ENCODE measurements around the gene P4HA3. TPM values are rescaled to one million over a fixed set of nuclear protein-coding genes. Genes with fewer than 3 reads are reported as not detected.

P4HA3 gene
- total and polyA plus RNA-seq, 2 experiments from 2014 or later, result 0.27 TPM; not detected in 1

- Histone ChIP-seq H3K27ac (no peak overlapping the region), H3K36me3 (no peaks in the 10 kb centered on the region), H3K4me3 (no peak overlapping the region), H3K9me3 (ENCODE audit: low read depth) (no peaks in the 10 kb centered on the region), H3K4me1 (ENCODE audit: low read depth) (peaks cover 3% of the 10 kb centered on the region), H3K27me3 (no peaks in the 10 kb centered on the region)
- DNase-seq (ENCODE audit: low read depth in 1 of 2, low spot score in 1 of 2), result peak in 1 of 2 donors; percentile 33
- TF ChIP-seq CTCF (IDR thresholded peaks at IDR 0.05; ENCODE audit: low read depth, low read length), result no peak
Observed at GRCh38 chr11:74330075-74330858, 18.8 kb upstream of the P4HA3 start.

GRCh38 chr11:74327076-74327475 lies 15.6 kb upstream of the P4HA3 start:
- DNase-seq (ENCODE audit: low read depth in 1 of 2, low spot score in 1 of 2), result no peak
- Histone ChIP-seq H3K9me3 (ENCODE audit: low read depth) (no peaks in the 10 kb centered on the region), H3K27ac (no peak overlapping the region), H3K4me1 (ENCODE audit: low read depth) (peaks cover 3% of the 10 kb centered on the region), H3K4me3 (no peak overlapping the region), H3K36me3 (no peaks in the 10 kb centered on the region), H3K27me3 (no peaks in the 10 kb centered on the region)
- no peak for TF ChIP-seq CTCF (IDR thresholded peaks at IDR 0.05; ENCODE audit: low read depth, low read length)

- peaks cover 3% of the 10 kb centered on the region for H3K4me1 ChIP-seq (ENCODE audit: low read depth)
Observed at GRCh38 chr11:74326665-74327064, 15.2 kb upstream of the P4HA3 start.

GRCh38 chr11:74325649-74326645 lies 14.5 kb upstream of the P4HA3 start:
- TF ChIP-seq CTCF (IDR thresholded peaks at IDR 0.05; ENCODE audit: low read depth, low read length), result no peak
- no peak overlapping the region for H3K27ac ChIP-seq

More at GRCh38 chr11:74326665-74327064, 15.2 kb upstream of the P4HA3 start:
- no peaks in the 10 kb centered on the region for H3K9me3 ChIP-seq (ENCODE audit: low read depth)
- no peak overlapping the region for H3K27ac ChIP-seq
- H3K36me3 ChIP-seq, result no peaks in the 10 kb centered on the region
- no peak for DNase-seq (ENCODE audit: low read depth in 1 of 2, low spot score in 1 of 2)
- H3K27me3 ChIP-seq, result no peaks in the 10 kb centered on the region
- no peak overlapping the region for H3K4me3 ChIP-seq
- TF ChIP-seq CTCF (IDR thresholded peaks at IDR 0.05; ENCODE audit: low read depth, low read length), result no peak

GRCh38 chr11:74322667-74323066 lies 11.2 kb upstream of the P4HA3 start:
- H3K4me3 ChIP-seq, result no peak overlapping the region

More at GRCh38 chr11:74325649-74326645, 14.5 kb upstream of the P4HA3 start:
- Histone ChIP-seq H3K9me3 (ENCODE audit: low read depth) (no peaks in the 10 kb centered on the region), H3K4me3 (no peak overlapping the region), H3K36me3 (no peaks in the 10 kb centered on the region), H3K4me1 (ENCODE audit: low read depth) (peaks cover 3% of the 10 kb centered on the region), H3K27me3 (no peaks in the 10 kb centered on the region)
- peak in 1 of 2 donors; percentile 96 for DNase-seq (ENCODE audit: low read depth in 1 of 2, low spot score in 1 of 2)

More at GRCh38 chr11:74322667-74323066, 11.2 kb upstream of the P4HA3 start:
- peaks cover 3% of the 10 kb centered on the region for H3K4me1 ChIP-seq (ENCODE audit: low read depth)
- no peaks in the 10 kb centered on the region for H3K27me3 ChIP-seq
- DNase-seq (ENCODE audit: low read depth in 1 of 2, low spot score in 1 of 2), result peak in 1 of 2 donors; percentile 60
- no peak for TF ChIP-seq CTCF (IDR thresholded peaks at IDR 0.05; ENCODE audit: low read depth, low read length)
- no peaks in the 10 kb centered on the region for H3K9me3 ChIP-seq (ENCODE audit: low read depth)
- no peak overlapping the region for H3K27ac ChIP-seq
- no peaks in the 10 kb centered on the region for H3K36me3 ChIP-seq
